ENCODE results near the gene KCNIP2.

- TF ChIP-seq CTCF (IDR thresholded peaks at IDR 0.05): no peak
- no peak for TF ChIP-seq POLR2A (IDR thresholded peaks at IDR 0.05)
Measured at GRCh38 chr10:101887775-101888174, 44.2 kb upstream of the KCNIP2 start.
